Measurements from ENCODE around the gene CEP128. TPM values are rescaled to one million over a fixed set of nuclear protein-coding genes. Genes with fewer than 3 reads are reported as not detected.

CEP128 gene
- total RNA-seq, 1 donor: 5.4 TPM

DNA sequence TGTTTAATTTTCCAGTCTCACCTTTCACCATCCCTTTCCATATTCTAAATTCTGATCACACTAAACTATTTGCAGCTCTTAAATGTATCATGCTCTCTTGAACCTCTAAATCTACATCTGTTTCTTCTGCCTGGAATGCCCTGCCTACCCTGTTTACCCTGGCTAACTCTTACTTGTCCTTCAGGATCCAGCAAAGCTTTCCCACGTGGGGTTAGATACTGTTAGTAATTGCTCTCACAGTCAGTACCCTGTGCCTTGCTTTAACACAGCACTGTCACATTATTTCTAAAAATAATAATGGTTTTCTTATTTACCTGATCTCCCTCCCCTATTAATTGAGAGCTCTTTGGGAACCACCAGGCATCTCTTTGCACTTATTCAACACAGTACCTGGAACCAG lies 333.0 kb downstream of the CEP128 start:
- H3K4me1 ChIP-seq (ENCODE audit: insufficient read depth, low read length): no peaks in the 10 kb centered on the region
- H2AFZ ChIP-seq (ENCODE audit: low read length): no peak overlapping the region
- no peak overlapping the region for H3K27ac ChIP-seq (ENCODE audit: low read depth, low read length)
- H3K9me3 ChIP-seq (ENCODE audit: low read depth, low read length): no peaks in the 10 kb centered on the region
- no peaks in the 10 kb centered on the region for H3K79me2 ChIP-seq (ENCODE audit: insufficient read depth, low read length)
- H3K4me2 ChIP-seq (ENCODE audit: insufficient read depth, low read length): no peak overlapping the region
- DNase-seq (ENCODE audit: insufficient read length, low spot score, missing footprints): no peak
- H3K4me3 ChIP-seq (ENCODE audit: insufficient read depth, low read length): no peak overlapping the region
- no peaks in the 10 kb centered on the region for H4K20me1 ChIP-seq (ENCODE audit: insufficient read depth, low read length)
- H3K36me3 ChIP-seq (ENCODE audit: insufficient read depth, low read length): no peaks in the 10 kb centered on the region
- no peaks in the 10 kb centered on the region for H3K27me3 ChIP-seq (ENCODE audit: insufficient read depth, low read length)
- TF ChIP-seq, protein P1, sequence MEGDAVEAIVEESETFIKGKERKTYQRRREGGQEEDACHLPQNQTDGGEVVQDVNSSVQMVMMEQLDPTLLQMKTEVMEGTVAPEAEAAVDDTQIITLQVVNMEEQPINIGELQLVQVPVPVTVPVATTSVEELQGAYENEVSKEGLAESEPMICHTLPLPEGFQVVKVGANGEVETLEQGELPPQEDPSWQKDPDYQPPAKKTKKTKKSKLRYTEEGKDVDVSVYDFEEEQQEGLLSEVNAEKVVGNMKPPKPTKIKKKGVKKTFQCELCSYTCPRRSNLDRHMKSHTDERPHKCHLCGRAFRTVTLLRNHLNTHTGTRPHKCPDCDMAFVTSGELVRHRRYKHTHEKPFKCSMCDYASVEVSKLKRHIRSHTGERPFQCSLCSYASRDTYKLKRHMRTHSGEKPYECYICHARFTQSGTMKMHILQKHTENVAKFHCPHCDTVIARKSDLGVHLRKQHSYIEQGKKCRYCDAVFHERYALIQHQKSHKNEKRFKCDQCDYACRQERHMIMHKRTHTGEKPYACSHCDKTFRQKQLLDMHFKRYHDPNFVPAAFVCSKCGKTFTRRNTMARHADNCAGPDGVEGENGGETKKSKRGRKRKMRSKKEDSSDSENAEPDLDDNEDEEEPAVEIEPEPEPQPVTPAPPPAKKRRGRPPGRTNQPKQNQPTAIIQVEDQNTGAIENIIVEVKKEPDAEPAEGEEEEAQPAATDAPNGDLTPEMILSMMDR (IDR thresholded peaks at IDR 0.05; ENCODE audit: extremely low read depth, low read depth, low read length): no peak

DNA sequence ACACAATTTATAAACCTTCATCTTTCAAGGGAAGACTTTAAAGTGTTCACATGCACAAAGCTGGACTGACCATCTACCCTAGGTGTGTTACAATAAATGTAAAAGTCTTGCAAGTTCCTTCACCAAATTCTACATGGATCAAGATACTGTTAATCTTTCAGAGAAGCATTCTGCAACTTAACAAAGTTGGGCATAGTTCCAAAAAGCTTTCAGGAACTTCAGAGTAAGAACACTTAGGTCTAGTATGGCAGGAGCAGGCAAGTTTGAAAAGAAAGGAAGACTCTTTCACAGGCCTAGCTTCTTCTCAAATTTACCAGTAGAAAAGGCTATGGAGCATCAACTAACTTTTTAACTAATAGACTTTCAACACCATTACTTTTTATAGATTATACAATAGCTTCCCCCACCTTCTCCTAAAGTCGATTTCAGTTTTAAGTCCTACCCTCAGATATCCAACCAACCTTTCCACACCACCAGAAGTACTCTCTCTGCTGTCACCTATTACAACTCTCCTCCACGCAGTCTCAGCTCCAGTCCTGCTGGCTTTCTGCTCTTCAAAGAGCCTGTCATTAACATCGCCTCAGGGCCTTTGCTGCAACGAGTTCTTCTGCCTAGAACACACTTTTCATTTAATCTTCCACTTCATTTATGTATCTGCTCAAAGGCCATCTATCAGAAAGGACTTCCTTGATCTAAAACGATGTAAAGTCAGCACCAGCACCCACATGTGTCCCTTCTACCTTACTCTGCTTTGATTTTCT lies 333.9 kb downstream of the CEP128 start:
- TF ChIP-seq, protein P1 (IDR thresholded peaks at IDR 0.05; ENCODE audit: extremely low read depth, low read depth, low read length): no peak
- DNase-seq (ENCODE audit: insufficient read length, low spot score, missing footprints): no peak
- Histone ChIP-seq H3K27me3 (ENCODE audit: insufficient read depth, low read length) (no peaks in the 10 kb centered on the region), H3K79me2 (ENCODE audit: insufficient read depth, low read length) (no peaks in the 10 kb centered on the region), H3K27ac (ENCODE audit: low read depth, low read length) (no peak overlapping the region), H3K4me1 (ENCODE audit: insufficient read depth, low read length) (no peaks in the 10 kb centered on the region), H3K4me3 (ENCODE audit: insufficient read depth, low read length) (no peak overlapping the region), H2AFZ (ENCODE audit: low read length) (no peak overlapping the region), H3K9me3 (ENCODE audit: low read depth, low read length) (no peaks in the 10 kb centered on the region), H3K36me3 (ENCODE audit: insufficient read depth, low read length) (no peaks in the 10 kb centered on the region), H4K20me1 (ENCODE audit: insufficient read depth, low read length) (no peaks in the 10 kb centered on the region), H3K4me2 (ENCODE audit: insufficient read depth, low read length) (no peak overlapping the region)

DNA sequence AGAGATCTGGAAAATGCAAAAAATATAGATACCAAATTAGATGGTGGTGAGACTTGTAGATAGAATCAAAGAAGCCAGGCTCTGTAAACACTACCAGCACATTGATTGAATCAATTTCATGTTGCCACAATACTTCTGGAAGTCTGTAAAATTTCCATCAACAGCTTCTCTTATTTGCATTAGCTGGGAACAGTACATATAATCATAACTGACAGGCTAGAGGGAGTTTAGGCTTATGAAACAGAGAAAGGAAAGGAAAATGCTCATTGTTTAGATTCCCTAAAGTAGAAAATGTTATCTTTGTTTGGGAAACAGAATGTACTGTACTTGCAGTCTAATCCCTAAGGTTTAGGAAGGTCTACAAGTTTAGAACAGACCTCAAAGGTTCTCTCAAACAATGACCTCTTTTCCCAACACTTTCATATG lies 335.2 kb downstream of the CEP128 start:
- H3K4me2 ChIP-seq (ENCODE audit: insufficient read depth, low read length): no peak overlapping the region
- DNase-seq (ENCODE audit: insufficient read length, low spot score, missing footprints): no peak
- H3K27me3 ChIP-seq (ENCODE audit: insufficient read depth, low read length): no peaks in the 10 kb centered on the region
- peak overlapping the region; percentile 17 for H2AFZ ChIP-seq (ENCODE audit: low read length)
- no peaks in the 10 kb centered on the region for H4K20me1 ChIP-seq (ENCODE audit: insufficient read depth, low read length)
- H3K79me2 ChIP-seq (ENCODE audit: insufficient read depth, low read length): no peaks in the 10 kb centered on the region
- H3K27ac ChIP-seq (ENCODE audit: low read depth, low read length): no peak overlapping the region
- no peaks in the 10 kb centered on the region for H3K4me1 ChIP-seq (ENCODE audit: insufficient read depth, low read length)
- H3K36me3 ChIP-seq (ENCODE audit: insufficient read depth, low read length): no peaks in the 10 kb centered on the region
- no peak overlapping the region for H3K4me3 ChIP-seq (ENCODE audit: insufficient read depth, low read length)
- no peaks in the 10 kb centered on the region for H3K9me3 ChIP-seq (ENCODE audit: low read depth, low read length)
- TF ChIP-seq, protein P1 (IDR thresholded peaks at IDR 0.05; ENCODE audit: extremely low read depth, low read depth, low read length): no peak

DNA sequence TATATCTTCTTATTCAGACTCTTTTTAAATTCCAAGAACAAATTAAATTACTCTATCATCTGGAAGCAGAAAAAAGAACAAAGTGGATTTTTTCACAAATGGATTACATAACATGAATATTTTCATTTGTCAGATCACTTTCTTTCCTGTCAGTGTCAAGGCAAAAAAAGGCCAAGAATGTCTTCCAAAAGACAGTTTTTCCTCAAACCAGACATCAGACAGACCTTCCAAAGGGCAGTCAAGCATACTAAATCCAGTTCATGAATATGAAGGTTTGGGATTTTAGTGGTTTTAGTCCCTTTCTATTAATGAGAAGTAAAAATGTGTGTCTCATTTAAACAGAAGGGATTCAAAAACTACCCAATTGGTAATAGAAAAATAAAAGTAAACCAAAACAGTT lies 336.0 kb downstream of the CEP128 start:
- H2AFZ ChIP-seq (ENCODE audit: low read length): no peak overlapping the region
- no peak overlapping the region for H3K4me2 ChIP-seq (ENCODE audit: insufficient read depth, low read length)
- H3K4me3 ChIP-seq (ENCODE audit: insufficient read depth, low read length): no peak overlapping the region
- no peaks in the 10 kb centered on the region for H3K79me2 ChIP-seq (ENCODE audit: insufficient read depth, low read length)
- H3K4me1 ChIP-seq (ENCODE audit: insufficient read depth, low read length): no peaks in the 10 kb centered on the region
- H3K27me3 ChIP-seq (ENCODE audit: insufficient read depth, low read length): no peaks in the 10 kb centered on the region
- H3K36me3 ChIP-seq (ENCODE audit: insufficient read depth, low read length): no peaks in the 10 kb centered on the region
- H3K27ac ChIP-seq (ENCODE audit: low read depth, low read length): no peak overlapping the region
- TF ChIP-seq, protein P1 (IDR thresholded peaks at IDR 0.05; ENCODE audit: extremely low read depth, low read depth, low read length): no peak
- H4K20me1 ChIP-seq (ENCODE audit: insufficient read depth, low read length): no peaks in the 10 kb centered on the region
- no peaks in the 10 kb centered on the region for H3K9me3 ChIP-seq (ENCODE audit: low read depth, low read length)
- DNase-seq (ENCODE audit: insufficient read length, low spot score, missing footprints): no peak
